Upper lobe of left lung (tissue), 6 donors: Measurements from ENCODE around the gene LIPM. TPM values are rescaled to one million over a fixed set of nuclear protein-coding genes. Genes with fewer than 3 reads are reported as not detected.

Source experiments
- ATAC-seq, 2 donors: fragments of 200-7000 bp; cut with Tn5 transposase; one replicate each; pipeline ENCODE4 v1.9.1; 2022; ENCODE audit warnings: mild to moderate bottlenecking in 2 of 2, moderate library complexity in 2 of 2; ENCODE audit not compliant: low FRiP score in 2 of 2
- DNase-seq, 2 donors: peaks; one replicate each; pipeline ENCODE4 v3.0.0-alpha.2; 2019 to 2020
- H3K27ac ChIP-seq, 4 donors: fragments of 200-600 bp; sonication (generic); one replicate each; pipeline ENCODE4 v1.5.1; 2016 to 2019
- H3K27me3 ChIP-seq, 4 donors: fragments of 200-600 bp; sonication (generic); one replicate each; pipeline ENCODE4 v1.5.1; 2017 to 2019
- H3K36me3 ChIP-seq, 4 donors: fragments of 200-600 bp; sonication (generic); one replicate each; pipeline ENCODE4 v1.5.1; 2016 to 2019
- H3K4me1 ChIP-seq, 4 donors: fragments of 200-600 bp; sonication (generic); one replicate each; pipeline ENCODE4 v1.5.1; 2018 to 2019
- H3K4me3 ChIP-seq, 4 donors: fragments of 200-600 bp; sonication (generic); one replicate each; pipeline ENCODE4 v1.5.1; 2017 to 2019; ENCODE audit warnings: mild to moderate bottlenecking in 2 of 4, moderate library complexity in 1 of 4
- H3K9me3 ChIP-seq, 4 donors: fragments of 200-600 bp; sonication (generic); one replicate each; pipeline ENCODE4 v1.5.1; 2018 to 2019
- EP300 ChIP-seq, 4 donors: sonication (generic); formaldehyde crosslinking; IDR thresholded peaks; one replicate each; pipeline ENCODE4 v1.5.1; 2017; ENCODE audit warnings: antibody characterized with exemption in 4 of 4, control low read depth in 2 of 4
- POLR2A ChIP-seq, 4 donors: fragments of 450-650 bp; IDR thresholded peaks; one replicate each; pipeline ENCODE4 v1.5.1; 2016 to 2017; ENCODE audit warnings: antibody characterized with exemption in 4 of 4, mild to moderate bottlenecking in 2 of 4
- POLR2AphosphoS5 ChIP-seq, 2 donors: sonication (generic); formaldehyde crosslinking; IDR thresholded peaks; one replicate each; pipeline ENCODE4 v1.5.1; 2017; ENCODE audit warnings: antibody characterized with exemption in 2 of 2
- WGBS, 2 donors: methylation state at CpG; one replicate each; pipeline ENCODE4 v1.1.5; 2017 to 2018; 5-methylcytosine and 5-hydroxymethylcytosine counted together
- total RNA-seq, 6 donors: library from RNA; depleted of rRNA in 4 of 6; stranded (reverse); fragments of >200 nt in 4 of 6; gene quantifications; one replicate each; pipeline versions ENCODE4 v1.1.0 to v1.2.1, GENCODE V29; 2016 to 2021
- TF ChIP-seq, protein P1 (sequence below), 6 experiments: fragments of 450-650 bp in 4 of 6; fragments of 200-600 bp in 2 of 6; sonication (generic) in 2 of 6; IDR thresholded peaks; one replicate each; pipeline ENCODE4 v1.5.1; 2016 to 2019; ENCODE audit warnings: antibody characterized with exemption in 6 of 6
- donor health status: DM: no; HTN: no; CAD: no; lungs with moderate emphysema.
- donor health status: DM: no; HTN: yes; CAD: no; lungs with severe emphysema.

Gene LIPM
- total RNA-seq, 6 donors from 2014 or later, result not detected

DNA sequence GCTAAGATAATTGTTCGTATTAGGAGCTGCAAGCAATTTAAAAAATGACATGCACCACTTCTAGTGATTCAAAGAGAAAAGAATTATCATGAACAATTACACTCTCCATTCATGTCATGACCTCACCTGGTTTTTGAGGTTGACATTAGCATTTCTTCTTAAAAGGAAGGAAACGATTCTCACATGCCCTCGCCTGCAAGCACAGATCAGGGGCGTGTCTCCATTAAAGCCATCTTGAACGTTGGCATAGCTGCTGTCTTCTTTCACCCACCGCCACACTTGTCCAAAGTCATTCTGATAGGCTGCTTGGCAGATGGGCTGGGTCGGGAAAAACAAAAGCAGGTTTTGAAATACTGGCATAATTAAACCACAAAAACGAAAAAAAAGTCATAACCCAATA is 29.2 kb downstream of the LIPM start:
- Histone ChIP-seq H3K36me3 (no peaks in the 10 kb centered on the region), H3K4me1 (peaks cover 0 to 8% (median 3%) of the 10 kb centered on the region in 4 donors), H3K4me3 (no peak overlapping the region), H3K9me3 (no peaks in the 10 kb centered on the region), H3K27ac (no peak overlapping the region), H3K27me3 (no peaks in the 10 kb centered on the region)
- no peak for DNase-seq
- TF ChIP-seq POLR2A (IDR thresholded peaks at IDR 0.05) (no peak), POLR2AphosphoS5 (IDR thresholded peaks at IDR 0.05) (no peak), EP300 (IDR thresholded peaks at IDR 0.05) (no peak)
- TF ChIP-seq, protein P1, sequence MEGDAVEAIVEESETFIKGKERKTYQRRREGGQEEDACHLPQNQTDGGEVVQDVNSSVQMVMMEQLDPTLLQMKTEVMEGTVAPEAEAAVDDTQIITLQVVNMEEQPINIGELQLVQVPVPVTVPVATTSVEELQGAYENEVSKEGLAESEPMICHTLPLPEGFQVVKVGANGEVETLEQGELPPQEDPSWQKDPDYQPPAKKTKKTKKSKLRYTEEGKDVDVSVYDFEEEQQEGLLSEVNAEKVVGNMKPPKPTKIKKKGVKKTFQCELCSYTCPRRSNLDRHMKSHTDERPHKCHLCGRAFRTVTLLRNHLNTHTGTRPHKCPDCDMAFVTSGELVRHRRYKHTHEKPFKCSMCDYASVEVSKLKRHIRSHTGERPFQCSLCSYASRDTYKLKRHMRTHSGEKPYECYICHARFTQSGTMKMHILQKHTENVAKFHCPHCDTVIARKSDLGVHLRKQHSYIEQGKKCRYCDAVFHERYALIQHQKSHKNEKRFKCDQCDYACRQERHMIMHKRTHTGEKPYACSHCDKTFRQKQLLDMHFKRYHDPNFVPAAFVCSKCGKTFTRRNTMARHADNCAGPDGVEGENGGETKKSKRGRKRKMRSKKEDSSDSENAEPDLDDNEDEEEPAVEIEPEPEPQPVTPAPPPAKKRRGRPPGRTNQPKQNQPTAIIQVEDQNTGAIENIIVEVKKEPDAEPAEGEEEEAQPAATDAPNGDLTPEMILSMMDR (IDR thresholded peaks at IDR 0.05), result no peak
- 68 to 72% methylated on average over 8 of the region's 8 CpGs for WGBS, 2 donors
- no peak for ATAC-seq

DNA sequence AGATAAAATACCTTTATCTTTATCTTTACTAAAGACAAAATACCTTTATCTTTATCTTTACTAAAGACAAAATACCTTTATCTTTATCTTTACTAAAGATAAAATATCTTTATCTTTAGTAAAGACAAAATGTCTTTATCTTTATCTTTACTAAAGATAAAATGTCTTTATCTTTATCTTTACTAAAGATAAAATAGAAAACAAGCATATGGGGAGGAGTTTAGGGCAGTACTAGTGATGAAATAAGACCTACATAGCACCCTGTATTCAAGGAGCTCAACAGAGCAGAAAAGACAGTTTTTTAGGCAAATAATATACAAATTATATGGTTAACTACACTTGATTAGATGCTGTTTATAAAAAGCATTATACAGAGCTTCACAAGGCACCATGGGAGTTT is 29.8 kb downstream of the LIPM start:
- no peak for ATAC-seq
- Histone ChIP-seq H3K4me1 (peaks cover 0 to 8% (median 3%) of the 10 kb centered on the region in 4 donors), H3K4me3 (no peak overlapping the region), H3K27ac (no peak overlapping the region), H3K27me3 (no peaks in the 10 kb centered on the region), H3K9me3 (no peaks in the 10 kb centered on the region), H3K36me3 (no peaks in the 10 kb centered on the region)
- DNase-seq, result no peak
- TF ChIP-seq EP300 (IDR thresholded peaks at IDR 0.05) (no peak), POLR2A (IDR thresholded peaks at IDR 0.05) (no peak), POLR2AphosphoS5 (IDR thresholded peaks at IDR 0.05) (no peak)
- TF ChIP-seq, protein P1 (IDR thresholded peaks at IDR 0.05), result no peak

DNA sequence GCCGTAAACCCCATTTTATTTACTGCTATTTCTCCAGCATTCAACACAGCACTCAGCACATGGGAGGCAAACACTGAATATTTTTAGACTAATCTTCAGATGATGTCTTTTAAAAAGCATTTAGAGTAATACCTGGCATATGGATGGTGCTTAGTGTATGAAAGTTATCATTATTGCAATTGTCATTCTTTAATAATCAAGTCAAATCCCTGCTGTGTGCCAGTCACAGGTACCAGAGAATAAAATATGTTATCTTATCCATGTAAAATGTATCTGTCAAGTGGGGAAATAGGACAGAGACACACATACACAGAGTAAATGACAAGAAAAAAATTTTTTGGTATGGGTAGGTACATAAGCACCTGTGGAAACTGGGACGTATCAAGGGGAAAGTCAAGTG is 30.6 kb downstream of the LIPM start:
- 90 to 96% methylated on average over 2 of the region's 2 CpGs for WGBS, 2 donors
- peaks cover 0 to 8% (median 3%) of the 10 kb centered on the region in 4 donors for H3K4me1 ChIP-seq
- no peak for TF ChIP-seq POLR2AphosphoS5 (IDR thresholded peaks at IDR 0.05)
- TF ChIP-seq POLR2A (IDR thresholded peaks at IDR 0.05), result no peak
- TF ChIP-seq, protein P1 (IDR thresholded peaks at IDR 0.05), result no peak
- TF ChIP-seq EP300 (IDR thresholded peaks at IDR 0.05), result no peak
- H3K9me3 ChIP-seq, result no peaks in the 10 kb centered on the region
- H3K4me3 ChIP-seq, result no peak overlapping the region
- DNase-seq (no peak), ATAC-seq (no peak)
- H3K27me3 ChIP-seq, result no peaks in the 10 kb centered on the region
- H3K27ac ChIP-seq, result peak overlapping the region in 2 of 4 donors; percentile 4 to 10
- H3K36me3 ChIP-seq, result no peaks in the 10 kb centered on the region

GRCh38 chr10:88833723-88834122 is 31.2 kb downstream of the LIPM start:
- peaks cover 0 to 8% (median 3%) of the 10 kb centered on the region in 4 donors for H3K4me1 ChIP-seq
- no peaks in the 10 kb centered on the region for H3K27me3 ChIP-seq
- TF ChIP-seq EP300 (IDR thresholded peaks at IDR 0.05), result no peak
- TF ChIP-seq POLR2AphosphoS5 (IDR thresholded peaks at IDR 0.05), result no peak
- TF ChIP-seq, protein P1 (IDR thresholded peaks at IDR 0.05), result no peak
- TF ChIP-seq POLR2A (IDR thresholded peaks at IDR 0.05), result no peak
- 42% methylated on average over 2 of the region's 2 CpGs for WGBS, 2 donors
- H3K27ac ChIP-seq, result peak overlapping the region in 2 of 4 donors; percentile 4 to 10
- DNase-seq, result peak in 1 of 2 donors; percentile 42
- peak; percentile 55 to 61 for ATAC-seq
- H3K36me3 ChIP-seq, result no peaks in the 10 kb centered on the region
- no peak overlapping the region for H3K4me3 ChIP-seq
- no peaks in the 10 kb centered on the region for H3K9me3 ChIP-seq
